ENCODE data around the gene HARS2.
"Not testable (repeated sequence)": the region's sequence is repeated elsewhere in the genome, so short reads cannot be mapped to it uniquely, and the experiment has no call there.

Gene HARS2

DNA sequence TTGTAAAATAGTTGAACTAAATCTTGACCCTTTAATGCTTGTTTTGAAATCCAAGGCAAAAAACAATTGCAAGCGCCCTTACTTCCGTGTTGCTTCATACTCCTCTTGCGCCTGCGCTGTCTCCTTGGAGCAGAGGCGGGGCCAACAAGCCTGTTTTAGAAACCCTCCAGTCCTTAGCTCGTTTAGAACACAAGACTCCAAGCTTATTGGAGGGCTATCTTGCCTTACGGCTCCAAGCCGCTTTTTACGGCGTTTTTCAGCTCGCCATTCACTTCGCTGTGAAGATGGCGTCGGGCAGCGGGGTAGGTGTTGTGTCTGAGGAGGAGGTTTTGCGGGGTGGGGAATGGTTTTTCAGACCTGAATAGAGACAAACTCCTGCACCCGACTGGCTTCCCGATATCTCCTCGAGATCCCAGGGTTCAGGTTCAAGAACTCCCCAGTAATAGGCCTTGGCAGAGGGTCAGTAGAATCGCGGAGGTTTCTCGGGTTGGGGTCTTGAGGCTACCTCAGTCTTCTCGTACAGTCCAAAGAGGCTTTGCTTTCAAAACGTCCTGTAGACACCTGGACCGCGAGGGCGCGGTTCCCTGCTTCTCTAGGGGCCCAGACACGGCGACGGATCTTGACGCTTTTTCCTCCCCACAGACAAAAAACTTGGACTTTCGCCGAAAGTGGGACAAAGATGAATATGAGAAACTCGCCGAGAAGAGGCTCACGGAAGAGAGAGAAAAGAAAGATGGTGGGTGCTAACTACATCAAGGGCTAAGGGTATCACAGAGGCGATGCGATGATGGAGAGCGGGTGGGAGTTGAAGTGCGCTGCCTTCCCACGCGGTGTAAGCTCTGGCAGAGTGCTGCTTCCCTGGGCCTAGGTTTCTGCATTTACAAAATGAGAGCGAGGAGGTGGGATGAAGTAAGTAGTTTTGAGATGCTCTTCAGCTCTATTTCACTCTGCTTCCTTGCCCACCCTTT, 9.2 kb downstream of the HARS2 start, which contains the start of gene ZMAT2:
TSS of gene ZMAT2 (plus strand) at position 271 of the 968 bp plus-strand sequence. CDS start at position 285, 14 bp downstream.
- DNase-seq, result peak; percentile 97

DNA sequence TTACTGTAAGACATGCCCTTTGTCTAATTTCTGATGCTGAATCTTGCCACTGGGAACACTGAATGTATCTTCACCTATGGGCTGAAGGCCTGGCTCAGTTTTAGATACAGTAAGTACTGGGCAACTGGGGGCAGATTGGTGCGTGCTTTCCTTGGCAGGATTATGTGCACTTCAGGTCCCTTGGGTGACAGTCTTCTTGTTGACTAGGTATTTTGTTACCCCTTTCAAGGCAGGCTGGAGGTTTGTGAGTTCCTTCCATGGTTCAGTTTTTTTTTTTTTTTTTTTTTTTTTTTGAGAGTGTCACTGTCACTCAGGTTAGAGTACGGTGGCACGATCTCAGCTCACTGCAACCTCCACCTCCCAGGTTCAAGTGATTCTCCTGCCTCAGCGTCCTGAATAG, 16.6 kb downstream of the HARS2 start:
- no peak for DNase-seq

DNA sequence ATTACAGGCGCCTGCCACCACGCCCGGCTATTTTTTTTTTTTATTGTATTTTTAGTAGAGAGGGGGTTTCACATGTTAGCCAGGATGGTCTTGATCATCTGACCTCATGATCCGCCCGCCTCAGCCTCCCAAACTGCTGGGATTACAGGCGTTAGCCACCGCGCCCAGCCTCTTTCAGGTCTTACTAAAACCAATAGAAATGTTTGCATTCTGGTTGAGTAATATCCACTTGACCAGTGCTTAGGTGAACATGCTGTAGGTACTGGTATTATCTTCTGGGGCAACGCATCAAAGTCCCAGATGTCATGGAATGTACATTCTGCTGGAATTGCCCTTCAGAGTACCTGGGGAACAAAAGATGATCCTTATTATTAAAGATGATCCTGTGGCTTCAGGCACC, 17.5 kb downstream of the HARS2 start:
- not testable (repeated sequence) for DNase-seq

DNA sequence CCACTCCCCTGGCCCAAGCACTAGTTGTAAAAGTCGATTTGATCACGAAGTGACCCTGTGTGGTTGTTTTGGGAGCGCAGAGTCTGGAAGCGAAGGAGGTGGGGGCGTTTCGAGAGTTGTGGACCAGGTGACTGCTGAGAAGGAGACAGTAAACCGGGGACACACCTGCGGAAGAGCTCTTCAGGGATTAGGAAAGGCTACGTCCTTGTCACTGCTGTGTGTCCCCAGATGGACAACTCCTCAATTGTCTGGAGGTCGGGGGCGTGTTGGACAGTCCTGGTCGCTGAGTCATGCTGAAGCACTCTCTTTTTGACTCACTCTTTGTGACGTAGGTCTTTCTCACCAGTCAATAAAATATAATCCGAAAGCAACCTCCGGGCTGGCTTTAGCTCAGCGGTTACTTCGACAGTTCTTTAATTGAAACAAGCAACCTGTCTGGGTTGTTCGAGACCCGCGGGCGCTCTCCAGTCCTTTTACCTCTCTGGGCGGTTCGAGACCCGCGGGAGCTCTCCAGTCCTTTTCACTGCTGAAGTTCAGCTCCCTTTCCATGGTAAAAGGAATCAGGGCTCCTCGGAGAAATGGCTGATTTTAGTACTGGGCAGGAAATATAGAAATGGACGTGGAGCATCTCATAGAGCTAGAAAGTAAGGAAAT, 19.8 kb downstream of the HARS2 start:
- DNase-seq, result peak; percentile 95

DNA sequence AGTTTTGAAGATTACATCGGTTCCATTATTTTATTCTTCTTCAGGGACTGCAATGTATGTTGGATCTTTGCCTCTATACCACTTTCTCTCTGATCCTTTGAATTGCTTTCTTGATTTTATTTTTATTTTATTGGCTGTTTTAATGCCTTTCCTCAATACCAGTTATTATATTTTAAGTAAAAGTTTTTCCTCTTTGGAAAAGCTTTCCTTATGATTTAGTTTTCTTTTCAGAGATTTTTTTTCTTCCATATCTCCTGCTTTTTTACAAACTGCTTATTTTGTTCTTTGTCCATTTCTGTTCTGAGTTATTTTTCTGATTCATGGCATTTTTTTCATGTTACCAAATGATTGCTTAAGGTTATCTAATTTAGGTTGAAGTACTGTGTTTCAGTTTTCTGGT, 20.5 kb downstream of the HARS2 start:
- no peak for DNase-seq

DNA sequence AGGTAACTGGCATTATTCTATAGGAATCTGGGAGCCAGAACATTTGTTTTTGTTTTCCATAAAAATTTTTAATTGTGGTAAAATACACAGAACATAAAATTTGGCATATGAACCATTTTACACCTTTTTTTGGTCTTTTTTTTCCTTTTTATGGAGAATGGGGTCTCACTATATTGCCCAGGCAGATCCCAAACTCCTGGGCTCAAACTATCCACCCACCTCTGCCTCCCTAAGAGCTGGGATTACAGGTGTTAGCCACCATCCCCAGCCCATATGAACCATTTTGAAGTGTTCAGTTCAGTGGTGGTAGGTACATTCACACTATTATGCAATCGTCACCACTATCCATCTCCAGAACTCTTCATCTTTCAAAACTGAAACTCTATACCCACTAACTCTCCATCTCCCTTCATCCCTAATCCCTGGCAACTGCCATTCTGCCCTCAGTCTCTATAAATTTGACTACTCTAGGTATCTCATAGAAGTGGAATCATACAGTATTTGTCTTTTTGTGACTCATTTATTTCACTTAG, 22.4 kb downstream of the HARS2 start:
- no peak for DNase-seq

DNA sequence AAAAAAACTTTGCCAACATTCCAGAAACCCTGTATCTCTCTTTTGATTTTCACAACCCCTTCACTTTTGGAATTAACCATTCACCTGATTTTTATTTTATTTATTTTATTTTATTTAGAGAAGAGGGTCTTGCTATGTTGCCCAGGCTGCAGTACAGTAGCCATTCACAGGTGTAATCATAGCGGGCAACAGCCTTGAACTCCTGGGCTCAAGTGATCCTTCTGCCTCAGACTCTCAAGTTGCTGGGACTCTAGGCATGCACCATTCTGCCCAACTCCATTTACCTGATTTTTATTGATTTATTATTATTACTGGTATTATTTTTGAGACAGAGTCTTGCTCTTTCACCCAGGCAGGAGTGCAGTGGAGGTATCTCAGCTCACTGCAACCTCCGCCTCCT, 25.0 kb downstream of the HARS2 start:
- DNase-seq, result not testable (repeated sequence)

DNA sequence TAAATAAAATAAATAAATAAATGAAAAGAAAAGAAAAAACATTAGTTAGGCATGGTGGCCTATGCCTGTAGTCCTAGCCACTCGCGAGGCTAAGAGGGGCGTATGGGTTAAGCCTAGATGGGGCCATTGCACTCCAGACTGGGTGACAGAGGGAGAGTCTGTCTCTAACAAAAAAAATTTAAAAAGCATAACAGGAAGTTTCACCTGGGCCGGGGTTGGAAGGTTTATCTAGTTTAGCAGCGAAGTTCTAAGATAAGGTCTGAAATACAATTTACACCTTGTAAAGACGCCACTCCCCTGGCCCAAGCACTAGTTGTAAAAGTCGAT, 27.0 kb downstream of the HARS2 start:
- no peak for DNase-seq

DNA sequence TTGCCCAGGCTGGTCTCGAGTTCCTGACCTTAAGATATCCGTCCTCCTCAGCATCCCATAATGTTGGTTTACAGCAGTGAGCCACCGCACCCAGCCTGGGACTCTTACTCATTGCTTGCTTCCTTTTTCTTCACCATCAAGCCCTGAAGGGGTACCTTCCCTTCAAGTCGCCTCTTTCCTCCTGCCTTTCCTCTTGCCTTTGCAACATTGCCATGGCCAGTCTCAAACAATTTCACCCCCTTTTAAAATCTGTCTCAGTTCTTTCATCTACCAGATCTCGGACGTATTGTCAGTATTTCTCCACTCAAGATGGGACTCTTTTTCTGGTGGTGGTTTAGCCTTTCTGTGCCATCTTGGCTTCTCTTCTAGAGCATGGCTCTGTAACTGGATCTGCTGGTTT, 29.5 kb downstream of the HARS2 start:
- DNase-seq, result not testable (repeated sequence)

DNA sequence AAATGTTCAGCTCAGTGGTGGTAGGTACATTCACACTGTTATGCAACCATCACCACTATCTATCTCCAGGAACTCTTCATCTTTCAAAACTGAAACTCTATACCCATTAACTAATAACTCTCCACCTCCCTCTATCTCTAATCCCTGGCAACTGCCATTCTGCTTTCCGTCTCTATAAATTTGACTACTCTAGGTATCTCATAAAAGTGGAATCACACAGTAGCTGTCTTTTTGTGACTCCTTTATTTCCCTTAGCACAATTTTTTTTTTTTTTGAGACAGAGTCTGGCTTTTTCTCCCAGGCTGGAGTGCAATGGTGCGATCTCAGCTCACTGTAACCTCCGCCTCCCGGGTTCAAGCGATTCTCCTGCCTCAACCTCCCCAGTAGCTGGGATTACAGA, 30.1 kb downstream of the HARS2 start:
- DNase-seq, result not testable (repeated sequence)

DNA sequence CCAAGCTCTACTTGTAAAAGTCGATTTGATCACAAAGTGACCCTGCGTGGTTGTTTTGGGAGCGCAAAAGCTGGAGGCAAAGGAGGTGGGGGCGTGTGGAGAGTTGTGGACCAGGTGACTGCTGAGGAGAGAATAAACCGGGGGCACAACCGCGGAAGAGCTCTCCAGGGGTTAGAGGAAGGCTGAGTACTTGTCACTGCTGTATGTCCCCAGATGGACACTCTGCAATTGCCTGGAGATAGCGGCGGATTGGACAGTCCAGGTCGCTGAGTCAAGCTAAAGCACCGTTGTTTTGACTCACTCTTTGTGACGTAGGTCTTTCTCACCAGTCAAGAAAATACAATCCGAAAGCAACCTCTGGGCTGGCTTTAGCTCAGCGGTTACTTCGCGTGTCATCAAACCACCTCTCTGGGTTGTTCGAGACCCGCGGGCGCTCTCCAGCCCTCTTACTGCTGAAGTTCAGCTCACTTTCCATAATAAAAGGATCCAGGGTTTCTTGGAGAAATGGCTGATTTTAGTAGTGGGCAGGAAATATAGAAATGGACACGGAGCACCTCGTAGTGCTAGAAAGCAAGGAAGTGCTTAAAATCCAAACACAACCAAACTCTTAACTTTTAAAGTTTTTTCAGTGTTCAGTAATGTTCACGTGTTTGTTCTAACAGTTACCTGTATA, 34.7 kb downstream of the HARS2 start:
- DNase-seq, result peak; percentile 92

DNA sequence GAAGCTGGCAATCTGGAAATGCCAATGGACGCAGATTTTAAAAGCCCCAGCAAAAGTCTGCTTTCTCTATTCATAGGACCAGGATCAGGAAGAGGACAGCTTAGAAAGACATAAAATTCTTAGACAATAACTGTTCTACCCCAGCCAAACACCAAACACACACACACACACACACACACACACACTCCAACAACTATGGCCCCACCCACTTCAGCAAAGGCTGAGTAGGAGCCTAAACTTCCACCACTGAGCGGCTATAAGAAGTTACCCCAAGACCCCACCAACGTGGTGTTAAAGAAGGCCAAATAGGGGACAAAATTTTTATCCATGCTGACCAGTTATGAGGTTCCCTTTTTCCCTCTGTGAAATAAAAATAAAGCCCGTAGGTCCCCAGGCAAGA, 41.8 kb downstream of the HARS2 start:
- DNase-seq, result no peak

DNA sequence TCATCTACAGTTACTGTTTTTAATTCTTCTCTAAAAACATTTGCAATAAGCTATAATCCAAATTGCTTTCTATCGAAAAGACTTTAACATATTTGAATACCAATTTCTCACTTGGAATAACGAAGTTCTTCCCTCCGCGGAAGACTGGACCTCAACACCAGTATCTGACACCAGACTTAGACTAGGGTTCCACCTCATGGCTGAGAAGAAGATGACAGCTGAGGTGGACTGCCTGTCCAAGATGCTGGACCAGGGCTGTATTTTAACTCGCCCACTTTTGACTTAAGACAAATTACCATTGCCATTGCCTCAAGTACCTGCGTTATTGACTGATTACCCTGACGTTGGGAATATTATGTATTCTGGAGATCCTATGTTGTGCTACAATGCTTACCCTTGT, 43.1 kb downstream of the HARS2 start:
- no peak for DNase-seq

DNA sequence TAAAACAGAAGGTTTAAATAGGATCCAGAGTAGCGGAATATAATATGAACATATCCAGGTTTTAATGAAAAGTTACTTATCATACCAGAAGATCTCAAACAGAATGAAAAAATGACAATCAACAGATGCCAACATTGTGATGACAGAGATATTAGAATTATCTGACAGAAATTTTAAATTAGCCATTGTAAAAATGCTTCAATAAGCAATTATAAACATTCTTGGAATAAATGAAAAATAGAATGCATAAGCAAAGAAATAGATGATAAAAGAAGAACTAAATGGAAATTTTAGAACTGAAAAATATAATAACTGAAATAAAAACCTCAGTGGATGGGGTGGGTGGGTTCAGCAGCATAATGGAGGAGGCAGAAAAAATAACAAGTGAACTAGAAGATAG, 46.2 kb downstream of the HARS2 start:
- no peak for DNase-seq

DNA sequence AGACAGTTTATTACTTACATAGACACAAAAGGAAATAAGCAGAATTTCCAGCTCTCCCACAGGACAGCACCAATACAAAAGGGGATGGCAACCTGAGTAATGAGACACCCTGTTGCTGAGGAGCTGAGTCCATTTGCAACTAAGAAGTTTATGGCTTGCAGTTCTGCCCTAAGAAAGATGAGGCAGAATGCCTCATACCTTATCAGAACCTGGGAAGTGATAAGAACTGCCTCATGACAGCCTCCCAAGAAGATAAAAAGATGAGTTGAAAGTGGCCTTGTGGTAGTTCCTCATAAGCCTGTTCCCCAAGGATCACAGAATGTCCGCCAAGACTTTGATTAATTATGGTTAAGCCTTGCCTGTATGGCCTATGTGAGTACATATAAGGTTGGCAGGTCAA, 50.7 kb downstream of the HARS2 start:
- DNase-seq, result no peak
